Measurements from ENCODE around the gene MYO9A.

DNA sequence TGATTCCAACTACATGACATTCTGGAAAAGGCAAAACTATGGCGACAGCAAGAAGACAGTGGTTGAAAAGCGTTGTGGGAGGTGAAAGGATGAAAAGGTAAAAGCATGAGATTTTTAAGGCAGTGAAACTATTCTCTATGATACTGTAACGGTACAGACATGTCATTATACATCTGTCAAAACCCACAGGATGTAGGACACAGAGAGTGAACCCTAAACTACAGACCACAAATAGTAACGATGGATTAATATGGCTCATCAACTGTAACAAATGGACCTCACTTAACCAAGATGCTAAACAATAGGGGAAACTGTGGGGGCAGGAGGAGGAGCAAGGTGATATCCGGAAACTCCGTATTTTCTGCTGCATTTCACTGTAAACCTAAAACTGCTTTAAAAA, 39.1 kb downstream of the MYO9A start:
- TF ChIP-seq, protein P1, sequence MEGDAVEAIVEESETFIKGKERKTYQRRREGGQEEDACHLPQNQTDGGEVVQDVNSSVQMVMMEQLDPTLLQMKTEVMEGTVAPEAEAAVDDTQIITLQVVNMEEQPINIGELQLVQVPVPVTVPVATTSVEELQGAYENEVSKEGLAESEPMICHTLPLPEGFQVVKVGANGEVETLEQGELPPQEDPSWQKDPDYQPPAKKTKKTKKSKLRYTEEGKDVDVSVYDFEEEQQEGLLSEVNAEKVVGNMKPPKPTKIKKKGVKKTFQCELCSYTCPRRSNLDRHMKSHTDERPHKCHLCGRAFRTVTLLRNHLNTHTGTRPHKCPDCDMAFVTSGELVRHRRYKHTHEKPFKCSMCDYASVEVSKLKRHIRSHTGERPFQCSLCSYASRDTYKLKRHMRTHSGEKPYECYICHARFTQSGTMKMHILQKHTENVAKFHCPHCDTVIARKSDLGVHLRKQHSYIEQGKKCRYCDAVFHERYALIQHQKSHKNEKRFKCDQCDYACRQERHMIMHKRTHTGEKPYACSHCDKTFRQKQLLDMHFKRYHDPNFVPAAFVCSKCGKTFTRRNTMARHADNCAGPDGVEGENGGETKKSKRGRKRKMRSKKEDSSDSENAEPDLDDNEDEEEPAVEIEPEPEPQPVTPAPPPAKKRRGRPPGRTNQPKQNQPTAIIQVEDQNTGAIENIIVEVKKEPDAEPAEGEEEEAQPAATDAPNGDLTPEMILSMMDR (IDR thresholded peaks at IDR 0.05): no peak
- TF ChIP-seq POLR2AphosphoS5 (IDR thresholded peaks at IDR 0.05; ENCODE audit: low read depth, low read length): no peak
- TF ChIP-seq, protein P2, sequence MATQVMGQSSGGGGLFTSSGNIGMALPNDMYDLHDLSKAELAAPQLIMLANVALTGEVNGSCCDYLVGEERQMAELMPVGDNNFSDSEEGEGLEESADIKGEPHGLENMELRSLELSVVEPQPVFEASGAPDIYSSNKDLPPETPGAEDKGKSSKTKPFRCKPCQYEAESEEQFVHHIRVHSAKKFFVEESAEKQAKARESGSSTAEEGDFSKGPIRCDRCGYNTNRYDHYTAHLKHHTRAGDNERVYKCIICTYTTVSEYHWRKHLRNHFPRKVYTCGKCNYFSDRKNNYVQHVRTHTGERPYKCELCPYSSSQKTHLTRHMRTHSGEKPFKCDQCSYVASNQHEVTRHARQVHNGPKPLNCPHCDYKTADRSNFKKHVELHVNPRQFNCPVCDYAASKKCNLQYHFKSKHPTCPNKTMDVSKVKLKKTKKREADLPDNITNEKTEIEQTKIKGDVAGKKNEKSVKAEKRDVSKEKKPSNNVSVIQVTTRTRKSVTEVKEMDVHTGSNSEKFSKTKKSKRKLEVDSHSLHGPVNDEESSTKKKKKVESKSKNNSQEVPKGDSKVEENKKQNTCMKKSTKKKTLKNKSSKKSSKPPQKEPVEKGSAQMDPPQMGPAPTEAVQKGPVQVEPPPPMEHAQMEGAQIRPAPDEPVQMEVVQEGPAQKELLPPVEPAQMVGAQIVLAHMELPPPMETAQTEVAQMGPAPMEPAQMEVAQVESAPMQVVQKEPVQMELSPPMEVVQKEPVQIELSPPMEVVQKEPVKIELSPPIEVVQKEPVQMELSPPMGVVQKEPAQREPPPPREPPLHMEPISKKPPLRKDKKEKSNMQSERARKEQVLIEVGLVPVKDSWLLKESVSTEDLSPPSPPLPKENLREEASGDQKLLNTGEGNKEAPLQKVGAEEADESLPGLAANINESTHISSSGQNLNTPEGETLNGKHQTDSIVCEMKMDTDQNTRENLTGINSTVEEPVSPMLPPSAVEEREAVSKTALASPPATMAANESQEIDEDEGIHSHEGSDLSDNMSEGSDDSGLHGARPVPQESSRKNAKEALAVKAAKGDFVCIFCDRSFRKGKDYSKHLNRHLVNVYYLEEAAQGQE (IDR thresholded peaks at IDR 0.05; ENCODE audit: insufficient read depth in 1 of 2, low read depth in 2 of 2, low read length in 1 of 2): no peak

Measured in Panc1 (cell line).